Measurements from ENCODE around the gene ADPRS.

Gene ADPRS

GRCh38 chr1:36087233-36088123, 1.2 kb upstream of the ADPRS start:
- no peak for DNase-seq (ENCODE audit: low read depth)

DNA sequence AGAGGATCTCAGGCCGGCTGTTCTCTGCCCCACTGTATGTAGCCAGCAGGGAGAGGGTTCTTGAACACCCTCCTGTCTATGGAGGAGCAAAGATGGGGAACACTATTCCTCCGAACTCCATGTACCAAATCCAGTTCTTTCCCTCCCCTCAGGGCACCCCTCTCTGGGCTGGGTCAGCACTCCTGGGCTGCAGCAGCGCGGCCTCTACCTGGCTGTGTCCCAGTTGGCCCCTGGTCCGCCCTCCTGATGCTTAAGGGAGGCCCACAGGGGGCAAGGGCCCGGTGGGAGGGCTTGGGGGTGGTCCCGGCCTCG, 471 bp upstream of the ADPRS start:
- DNase-seq (ENCODE audit: low read depth): no peak

- DNase-seq (ENCODE audit: low read depth): no peak
Measured at GRCh38 chr1:36089393-36090121, 865 bp downstream of the ADPRS start.

- DNase-seq (ENCODE audit: low read depth): no peak
Measured at GRCh38 chr1:36091141-36091540, 2.4 kb downstream of the ADPRS start.

DNA sequence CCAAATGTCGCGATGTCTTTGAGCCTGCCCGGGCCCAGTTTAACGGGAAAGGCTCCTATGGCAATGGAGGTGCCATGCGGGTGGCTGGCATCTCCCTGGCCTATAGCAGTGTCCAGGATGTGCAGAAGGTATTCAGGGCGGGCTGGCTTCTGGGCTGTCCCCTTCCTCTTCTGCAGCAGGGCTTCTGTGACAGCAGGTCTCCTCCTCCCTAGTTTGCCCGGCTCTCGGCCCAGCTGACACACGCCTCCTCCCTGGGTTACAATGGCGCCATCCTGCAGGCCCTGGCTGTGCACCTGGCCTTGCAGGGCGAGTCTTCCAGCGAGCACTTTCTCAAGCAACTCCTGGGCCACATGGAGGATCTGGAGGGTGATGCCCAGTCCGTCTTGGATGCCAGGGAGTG, 3.0 kb downstream of the ADPRS start:
- no peak for DNase-seq (ENCODE audit: low read depth)

DNA sequence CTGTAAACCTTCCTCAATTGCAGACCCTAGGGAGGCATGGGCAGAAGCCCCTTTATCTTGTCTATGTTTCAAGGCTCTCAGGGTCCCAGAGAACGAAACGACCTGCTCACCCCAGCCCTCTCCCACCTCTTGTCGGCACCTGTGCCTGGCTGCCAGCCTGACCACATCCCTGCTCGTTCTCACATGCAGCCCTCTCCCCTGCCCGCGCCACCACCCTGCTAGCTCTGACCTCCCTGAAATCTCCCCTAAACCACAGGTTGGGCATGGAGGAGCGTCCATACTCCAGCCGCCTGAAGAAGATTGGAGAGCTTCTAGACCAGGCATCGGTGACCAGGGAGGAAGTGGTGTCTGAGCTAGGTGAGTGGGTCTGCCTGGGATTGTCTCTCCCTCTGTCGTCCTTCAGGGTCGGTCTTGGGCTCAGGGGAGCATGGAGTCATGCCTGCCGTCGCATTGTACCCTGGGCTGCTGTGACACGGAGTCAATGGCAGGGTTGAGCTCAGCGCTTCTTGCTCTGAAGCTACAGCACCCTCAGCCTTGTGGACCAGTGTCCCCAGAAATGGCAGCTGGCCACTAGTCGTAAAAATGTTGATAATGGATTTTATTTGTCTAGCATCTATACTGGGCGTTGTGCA, 3.6 kb downstream of the ADPRS start:
- DNase-seq (ENCODE audit: low read depth): no peak

- no peak for DNase-seq (ENCODE audit: low read depth)
Measured at GRCh38 chr1:36092798-36093185, 4.1 kb downstream of the ADPRS start.

DNA sequence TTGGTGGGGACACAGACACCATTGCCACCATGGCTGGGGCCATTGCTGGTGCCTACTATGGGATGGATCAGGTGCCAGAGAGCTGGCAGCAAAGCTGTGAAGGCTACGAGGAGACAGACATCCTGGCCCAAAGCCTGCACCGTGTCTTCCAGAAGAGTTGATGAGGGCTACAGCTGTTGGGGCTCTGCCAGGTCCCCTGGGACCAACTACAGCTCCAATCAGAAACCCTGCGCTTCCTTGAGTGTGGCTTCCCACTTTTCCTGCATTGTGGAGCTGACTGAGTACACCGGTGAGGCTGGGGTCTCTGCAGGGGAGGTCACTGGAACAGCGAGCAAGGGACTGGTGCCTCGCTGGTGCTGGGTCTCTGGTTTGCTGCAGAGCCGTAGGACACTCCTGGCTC, 4.5 kb downstream of the ADPRS start:
- no peak for DNase-seq (ENCODE audit: low read depth)

DNA sequence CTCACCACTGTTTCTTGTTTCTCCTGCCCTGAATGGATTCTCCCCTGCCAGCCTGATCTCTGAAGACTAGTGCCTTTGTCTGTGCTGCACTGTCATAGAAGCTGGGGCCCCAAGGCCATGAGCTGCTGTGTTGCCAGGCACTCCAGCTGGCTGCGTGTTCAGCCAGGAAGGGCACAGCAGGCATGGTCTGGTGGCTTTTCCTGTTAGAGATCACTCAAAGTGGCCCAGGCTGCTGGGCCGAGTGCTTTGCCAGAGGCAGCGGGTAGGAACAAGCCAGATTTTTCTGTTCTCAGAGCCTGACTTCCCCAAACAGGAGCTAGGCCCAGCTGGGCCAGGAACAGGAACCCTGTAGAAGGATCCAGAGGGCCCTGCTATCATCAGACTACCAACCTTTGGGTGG, 5.2 kb downstream of the ADPRS start:
- DNase-seq (ENCODE audit: low read depth): no peak

GRCh38 chr1:36094621-36095061, 5.9 kb downstream of the ADPRS start:
- no peak for DNase-seq (ENCODE audit: low read depth)

- DNase-seq (ENCODE audit: low read depth): no peak
Measured at GRCh38 chr1:36095760-36096405, 7.2 kb downstream of the ADPRS start.

- DNase-seq (ENCODE audit: low read depth): no peak
Measured at GRCh38 chr1:36096500-36097432, 8.1 kb downstream of the ADPRS start.

GRCh38 chr1:36097693-36098585, 9.2 kb downstream of the ADPRS start:
- no peak for DNase-seq (ENCODE audit: low read depth)

- DNase-seq (ENCODE audit: low read depth): no peak
Measured at GRCh38 chr1:36098650-36099365, 10.1 kb downstream of the ADPRS start.

DNA sequence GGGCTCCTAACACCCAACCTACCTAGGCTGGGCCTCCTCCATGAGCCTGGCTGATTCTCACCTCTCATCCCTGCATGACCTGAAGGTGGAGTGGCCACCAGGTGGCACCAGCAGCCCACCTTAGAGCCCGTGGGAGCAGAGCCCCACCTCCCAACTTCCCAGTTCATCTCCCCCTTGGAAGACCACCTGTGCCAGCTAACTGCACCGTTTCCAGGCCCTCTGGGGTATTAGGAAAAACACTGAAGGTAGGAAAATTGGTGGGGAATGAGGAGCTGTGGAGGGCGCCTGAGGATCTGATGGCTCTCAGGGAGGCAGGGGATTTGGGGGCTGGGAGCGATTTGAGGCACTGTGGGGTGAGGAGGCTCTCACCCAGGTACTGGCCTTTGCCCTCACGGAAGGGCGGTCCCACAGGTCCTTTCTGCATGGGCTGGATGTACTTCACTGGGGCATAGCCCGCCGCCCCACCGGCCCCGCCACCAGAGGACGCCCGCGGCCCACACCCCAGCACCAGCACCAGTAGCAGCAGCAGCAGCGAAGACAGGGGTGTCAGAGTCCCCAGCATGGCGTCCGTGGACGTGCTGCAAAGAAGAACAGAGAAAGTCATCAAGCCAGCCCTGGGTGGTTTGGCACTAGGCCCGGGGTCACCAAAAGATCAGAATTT, 11.1 kb downstream of the ADPRS start:
- peak; percentile 57 for DNase-seq (ENCODE audit: low read depth)

DNA sequence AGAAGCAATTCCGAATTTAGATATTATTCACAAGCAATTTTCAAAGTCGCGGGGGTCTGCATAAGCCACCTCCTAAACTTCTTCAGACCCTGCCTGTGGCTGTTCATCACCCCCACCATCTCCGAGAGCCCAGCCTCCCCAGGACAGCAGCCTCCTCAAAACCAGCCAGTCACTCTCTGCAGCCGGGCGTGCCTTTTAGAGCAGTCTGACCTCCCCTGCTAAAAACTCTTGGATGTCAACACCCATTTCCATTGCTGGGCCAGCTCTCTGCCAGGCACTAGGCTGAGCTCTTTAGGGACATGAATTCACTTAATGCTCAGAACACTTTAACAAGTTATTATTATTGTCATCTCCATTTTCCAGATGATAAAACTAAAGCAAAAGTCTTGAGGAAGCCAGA, 11.7 kb downstream of the ADPRS start:
- no peak for DNase-seq (ENCODE audit: low read depth)

DNA sequence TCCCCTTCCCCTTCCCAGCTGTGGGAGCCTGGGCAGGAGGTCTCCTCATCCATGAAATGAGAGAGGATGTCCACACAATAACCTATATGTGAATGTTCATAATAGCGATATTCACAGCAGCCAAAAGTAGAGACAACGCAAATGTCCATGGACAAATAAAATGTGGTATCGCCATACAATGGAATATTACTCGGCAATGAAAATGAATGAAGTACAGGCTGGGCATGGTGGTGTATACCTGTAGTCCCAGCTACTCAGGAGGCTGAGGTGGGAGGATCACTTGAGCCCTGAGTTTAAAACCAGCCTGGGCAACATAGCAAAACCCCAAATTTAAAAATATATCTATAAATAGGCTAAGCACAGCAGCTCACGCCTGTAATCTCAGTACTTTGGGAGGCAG, 12.9 kb downstream of the ADPRS start:
- no peak for DNase-seq (ENCODE audit: low read depth)

- DNase-seq (ENCODE audit: low read depth): no peak
Measured at GRCh38 chr1:36106269-36106668, 17.6 kb downstream of the ADPRS start.

GRCh38 chr1:36107394-36107793, 18.7 kb downstream of the ADPRS start:
- DNase-seq (ENCODE audit: low read depth): no peak
